Upper lobe of right lung (tissue), 1 donor: ENCODE results near the gene NEUROD2. TPM values are rescaled to one million over a fixed set of nuclear protein-coding genes. Genes with fewer than 3 reads are reported as not detected.

Source experiments
- ATAC-seq: fragments of 200-7000 bp; cut with Tn5 transposase; one replicate; pipeline ENCODE4 v1.9.1; 2020; ENCODE audit warnings: mild to moderate bottlenecking, moderate library complexity
- DNase-seq: peaks from one replicate; pipeline ENCODE4 v3.0.0-alpha.2; 2020
- H3K27ac ChIP-seq: fragments of 200-600 bp; one replicate; pipeline ENCODE4 v1.8.0; 2022
- H3K27me3 ChIP-seq: fragments of 200-600 bp; one replicate; pipeline ENCODE4 v1.8.0; 2022; ENCODE audit warnings: mild to moderate bottlenecking
- H3K36me3 ChIP-seq: fragments of 200-600 bp; one replicate; pipeline ENCODE4 v1.8.0; 2022
- H3K4me1 ChIP-seq: fragments of 200-600 bp; one replicate; pipeline ENCODE4 v1.8.0; 2022
- H3K4me3 ChIP-seq: fragments of 200-600 bp; one replicate; pipeline ENCODE4 v1.8.0; 2022; ENCODE audit warnings: mild to moderate bottlenecking
- H3K9me3 ChIP-seq: fragments of 200-600 bp; one replicate; pipeline ENCODE4 v1.8.0; 2022
- CTCF ChIP-seq: fragments of 200-600 bp; IDR thresholded peaks from one replicate; pipeline ENCODE4 v1.8.0; 2022; ENCODE audit warnings: antibody characterized with exemption
- intact Hi-C: fragments of 100-400 bp; cut with DNase I; formaldehyde crosslinking; loops from one replicate; pipeline ENCODE4 v1.11.0; 2022
- total RNA-seq: library from RNA; stranded (reverse); fragmentation: NEBNext Ultra II Directional; extraction: Animal tissue kit (Norgen Biotek cat#: 25700); gene quantifications from one replicate; pipeline ENCODE4 v1.2.1, GENCODE V29; 2021
- donor health status: DM: no; HTN: yes; CAD: no; lungs with severe emphysema.

NEUROD2 gene
- total RNA-seq, 1 donor from 2014 or later = not detected

GRCh38 chr17:39639043-39639442 lies 31.3 kb upstream of the NEUROD2 start:
- Histone ChIP-seq H3K36me3 (no peaks in the 10 kb centered on the region), H3K4me1 (peaks cover 64% of the 10 kb centered on the region), H3K27ac (no peak overlapping the region), H3K9me3 (no peaks in the 10 kb centered on the region), H3K27me3 (no peaks in the 10 kb centered on the region), H3K4me3 (peak overlapping the region; percentile 68)
- intact Hi-C loops = no loop called here
- no peak for TF ChIP-seq CTCF
- ATAC-seq (no peak), DNase-seq (no peak)

- no peaks in the 10 kb centered on the region for H3K36me3 ChIP-seq
- H3K4me1 ChIP-seq = peaks cover 64% of the 10 kb centered on the region
- ATAC-seq = no peak
- H3K27ac ChIP-seq = no peak overlapping the region
- intact Hi-C loops = no loop called here
- no peak for DNase-seq
- H3K9me3 ChIP-seq = no peaks in the 10 kb centered on the region
- H3K27me3 ChIP-seq = no peaks in the 10 kb centered on the region
- peak overlapping the region; percentile 68 for H3K4me3 ChIP-seq
- no peak for TF ChIP-seq CTCF
Observed at GRCh38 chr17:39638317-39638716, 30.6 kb upstream of the NEUROD2 start.

- ATAC-seq (peak; percentile 92), DNase-seq (peak; percentile 97)
- H3K36me3 ChIP-seq = no peaks in the 10 kb centered on the region
- peak within 1 kb of the TSS; percentile 83 for H3K27ac ChIP-seq
- no peaks in the 10 kb centered on the region for H3K9me3 ChIP-seq
- peak; percentile 12 for TF ChIP-seq CTCF
- H3K27me3 ChIP-seq = no peaks in the 10 kb centered on the region
- H3K4me3 ChIP-seq = peak within 1 kb of the TSS; percentile 68
- intact Hi-C loops = no loop called here
- H3K4me1 ChIP-seq = peaks cover 54% of the 10 kb centered on the region
Observed at GRCh38 chr17:39636927-39637736, 29.4 kb upstream of the NEUROD2 start, which contains the start of gene STARD3. Gene STARD3 (plus strand): TSS chr17:39637144. CDS start chr17:39653532, 16,388 bp downstream.

GRCh38 chr17:39636587-39636926 lies 28.8 kb upstream of the NEUROD2 start:
- intact Hi-C loops = no loop called here
- peaks cover 48% of the 10 kb centered on the region for H3K4me1 ChIP-seq
- ATAC-seq = no peak

GRCh38 chr17:39635614-39636176 lies 28.0 kb upstream of the NEUROD2 start:
- intact Hi-C loops = no loop called here

More at GRCh38 chr17:39636587-39636926, 28.8 kb upstream of the NEUROD2 start:
- TF ChIP-seq CTCF = no peak
- peak overlapping the region; percentile 68 for H3K4me3 ChIP-seq
- H3K27ac ChIP-seq = peak overlapping the region; percentile 83
- no peaks in the 10 kb centered on the region for H3K36me3 ChIP-seq
- no peak for DNase-seq
- no peaks in the 10 kb centered on the region for H3K27me3 ChIP-seq
- H3K9me3 ChIP-seq = no peaks in the 10 kb centered on the region

More at GRCh38 chr17:39635614-39636176, 28.0 kb upstream of the NEUROD2 start:
- Histone ChIP-seq H3K4me1 (peaks cover 39% of the 10 kb centered on the region), H3K27ac (peak overlapping the region; percentile 83), H3K36me3 (no peaks in the 10 kb centered on the region), H3K4me3 (no peak overlapping the region), H3K27me3 (no peaks in the 10 kb centered on the region), H3K9me3 (no peaks in the 10 kb centered on the region)
- TF ChIP-seq CTCF = no peak
- ATAC-seq (no peak), DNase-seq (no peak)
